Heart left ventricle (tissue), 13 donors: ENCODE results near the gene LRGUK.

ENCODE experiments used
- CTCF ChIP-seq, 12 donors: fragments of 200-600 bp; sonication (generic) in 4 of 12; IDR thresholded peaks; one replicate each; pipeline versions ENCODE4 v1.5.0 to v1.8.0; 2018 to 2022; ENCODE audit warnings: antibody characterized with exemption in 12 of 12, mild to moderate bottlenecking in 5 of 12
- POLR2A ChIP-seq, 2 donors: fragments of 450-650 bp; IDR thresholded peaks; one replicate each; pipeline ENCODE4 v1.6.1; 2017; ENCODE audit warnings: antibody characterized with exemption in 2 of 2, mild to moderate bottlenecking in 2 of 2, moderate library complexity in 2 of 2
- donor health status: ischemic (EF 13 %, LVEDD 7.1; RV severe dilation, severe dysfunction).
- donor health status: DM: no; HTN: yes; CAD: no.
- donor health status: DM: no; HTN: no; CAD: no.
- donor health status: ischemic (EF 25% LVEDD 6.9; RV normal size, moderate dysfunction).
- donor health status: ischemic (EF 25% LVEDD 5.7; RV mildly dilated, moderate dysfunction).
- donor health status: ischemic (EF 35%, LVEDD 5.7; RV mildly dilated, moderate dysfunction).
- donor health status: nonischemic (EF 11% LVEDD 7.7; RV severe dilation, severe dysfunction).
- donor health status: DM: yes; HTN: yes; CAD: no.
- donor health status: PGD.
- donor health status: ischemic (EF 29% LVEDD 5.4; RV normal size, mild dysfunction).
- donor health status: nonischemic (EF 23%, LVEDD 6.1; RV moderate dilation, normal function).

- TF ChIP-seq POLR2A (IDR thresholded peaks at IDR 0.05) (no peak), CTCF (IDR thresholded peaks at IDR 0.05) (no peak)
Measured at GRCh38 chr7:134078991-134079390, 48.1 kb upstream of the LRGUK start.
